CD4-positive, alpha-beta T cell (primary cell): ENCODE results near the gene CLIC4. TPM values are rescaled to one million over a fixed set of nuclear protein-coding genes. Genes with fewer than 3 reads are reported as not detected.
A peak's percentile ranks its signal among the peaks of the same experiment; 100 is the strongest.

Source experiments
- ATAC-seq: fragments of 200-7000 bp; cut with Tn5 transposase; one replicate; pipeline ENCODE4 v1.10.0; 2022; ENCODE audit warnings: mild to moderate bottlenecking; ENCODE audit not compliant: poor library complexity
- CTCF ChIA-PET: fragments of 350-600 bp; sonication (Branson Sonifier 250); formaldehyde crosslinking; loops from one replicate; lab custom pipeline; 2021; ENCODE audit warnings: antibody characterized with exemption, inconsistent platforms; lab: Charles Lee
- POLR2A ChIA-PET: fragments of 350-600 bp; sonication (Branson Sonifier 250); formaldehyde crosslinking; loops from one replicate; lab custom pipeline; 2021; ENCODE audit warnings: antibody characterized with exemption, inconsistent platforms; lab: Charles Lee
- DNase-seq, 14 experiments: peaks; one replicate each; pipeline ENCODE4 v3.0.0-alpha.2; 2013 to 2020; ENCODE audit warnings: mixed read lengths in 2 of 14
- H3K27ac ChIP-seq, 2 donors: one replicate each; pipeline versions ENCODE4 v1.5.1 to v1.7.0; 2013; ENCODE audit warnings: low read length in 2 of 2, low read depth in 1 of 2, mild to moderate bottlenecking in 1 of 2
- H3K27me3 ChIP-seq, 2 experiments: 1 replicate in 1 of 2; 2 replicates in 1 of 2; pipeline versions ENCODE4 v1.6.1 to v1.7.0; 2013; ENCODE audit warnings: low read length in 2 of 2, control low read depth in 1 of 2, mild to moderate bottlenecking in 1 of 2, moderate library complexity in 1 of 2; ENCODE audit not compliant: insufficient read depth in 2 of 2, control insufficient read depth in 1 of 2
- H3K36me3 ChIP-seq: one replicate; pipeline ENCODE4 v1.6.1; 2013; ENCODE audit warnings: low read length, control low read depth; ENCODE audit not compliant: insufficient read depth
- H3K4me1 ChIP-seq: one replicate; pipeline ENCODE4 v1.6.1; 2013; ENCODE audit warnings: low read length, control low read depth; ENCODE audit not compliant: insufficient read depth
- H3K4me3 ChIP-seq: one replicate; pipeline ENCODE4 v1.5.1; 2013; ENCODE audit warnings: mild to moderate bottlenecking, low read length, moderate library complexity
- H3K9me3 ChIP-seq, 2 experiments: 1 replicate in 1 of 2; 2 replicates in 1 of 2; pipeline versions ENCODE4 v1.6.1 to v1.7.0; 2013; ENCODE audit warnings: low read length in 2 of 2, mild to moderate bottlenecking in 2 of 2, control low read depth in 1 of 2, moderate library complexity in 1 of 2; ENCODE audit not compliant: control insufficient read depth in 1 of 2, insufficient read depth in 1 of 2
- H3K27ac Mint-ChIP-seq: one replicate; pipeline ENCODE4 v1.8.0; 2020; ENCODE audit warnings: mixed read lengths
- H3K27me3 Mint-ChIP-seq: one replicate; pipeline ENCODE4 v1.8.0; 2021; ENCODE audit warnings: mixed read lengths
- H3K36me3 Mint-ChIP-seq: one replicate; pipeline ENCODE4 v1.8.0; 2021; ENCODE audit warnings: low read depth, mixed read lengths
- H3K4me1 Mint-ChIP-seq: one replicate; pipeline ENCODE4 v1.8.0; 2021; ENCODE audit warnings: low read depth, mixed read lengths
- H3K4me3 Mint-ChIP-seq: one replicate; pipeline ENCODE4 v1.8.0; 2020; ENCODE audit warnings: mild to moderate bottlenecking, mixed read lengths
- H3K9me3 Mint-ChIP-seq: one replicate; pipeline ENCODE4 v1.8.0; 2020; ENCODE audit warnings: mixed read lengths
- CTCF ChIP-seq: fragments of 200-600 bp; IDR thresholded peaks from one replicate; pipeline ENCODE4 v1.8.0; 2022; ENCODE audit warnings: antibody characterized with exemption, mild to moderate bottlenecking
- intact Hi-C, 2 experiments: fragments of 100-400 bp; cut with DNase I in 1 of 2; cut with micrococcal nuclease in 1 of 2; formaldehyde crosslinking; loops; one replicate each; pipeline versions ENCODE4 v1.15.1 to v1.9.0; 2023 to 2025; cut with DNase I, micrococcal nuclease
- total RNA-seq, 174 experiments: library from RNA in 2 of 174; stranded (reverse) in 2 of 174; gene quantifications; one replicate each; pipeline ENCODE4 v1.2.3 and lab custom pipeline; 2021 to 2026

Gene CLIC4
- total RNA-seq, 2 experiments from 2014 or later: 1.1 to 1.3 TPM

GRCh38 chr1:24739241-24739640 is 6.0 kb upstream of the CLIC4 start:
- Mint-ChIP-seq H3K9me3 (no peaks in the 10 kb centered on the region), H3K36me3 (no peaks in the 10 kb centered on the region), H3K4me3 (no peak overlapping the region), H3K27me3 (peaks cover 4% of the 10 kb centered on the region), H3K27ac (no peak overlapping the region), H3K4me1 (peaks cover 11% of the 10 kb centered on the region)
- no peak overlapping the region for H3K27ac ChIP-seq
- H3K36me3 ChIP-seq: no peaks in the 10 kb centered on the region
- no peak for DNase-seq
- ATAC-seq: no peak
- peaks cover 0 to 3% of the 10 kb centered on the region in 2 experiments for H3K27me3 ChIP-seq
- intact Hi-C loops: no loop called here
- ChIA-PET CTCF (no interaction called here), POLR2A (no interaction called here)
- no peak for TF ChIP-seq CTCF
- H3K4me3 ChIP-seq: no peak overlapping the region
- peaks cover 6% of the 10 kb centered on the region for H3K4me1 ChIP-seq
- no peaks in the 10 kb centered on the region for H3K9me3 ChIP-seq

GRCh38 chr1:24742090-24742938 is 2.9 kb upstream of the CLIC4 start:
- peaks cover 4% of the 10 kb centered on the region for H3K27me3 Mint-ChIP-seq
- Histone ChIP-seq H3K36me3 (no peaks in the 10 kb centered on the region), H3K27ac (no peak overlapping the region), H3K4me1 (peaks cover 15% of the 10 kb centered on the region), H3K9me3 (no peaks in the 10 kb centered on the region), H3K27me3 (peaks cover 0 to 3% of the 10 kb centered on the region in 2 experiments), H3K4me3 (no peak overlapping the region)
- intact Hi-C loops: loop anchor here in 1 of 2 experiments (10.0 kb wide), 2 partner anchors 338 to 788 kb away; partner anchors contain the start of gene PNRC2
- no peak overlapping the region for H3K4me3 Mint-ChIP-seq
- POLR2A ChIA-PET: no interaction called here
- CTCF ChIA-PET: no interaction called here
- ATAC-seq (no peak), DNase-seq (no peak)
- no peaks in the 10 kb centered on the region for H3K9me3 Mint-ChIP-seq
- H3K4me1 Mint-ChIP-seq: peaks cover 18% of the 10 kb centered on the region
- H3K36me3 Mint-ChIP-seq: no peaks in the 10 kb centered on the region
- H3K27ac Mint-ChIP-seq: no peak overlapping the region
- TF ChIP-seq CTCF: no peak

- H3K4me3 ChIP-seq: no peak overlapping the region
These were observed 1.6 kb upstream of the CLIC4 start for GRCh38 chr1:24743404-24744211.

More at GRCh38 chr1:24743404-24744211, 1.6 kb upstream of the CLIC4 start:
- intact Hi-C loops: loop anchor here in 1 of 2 experiments (2.0 to 10.0 kb wide), 4 partner anchors 55 to 789 kb away; partner anchors contain the start of genes PNRC2 and SRRM1
- ATAC-seq: no peak
- Histone ChIP-seq H3K9me3 (no peaks in the 10 kb centered on the region), H3K36me3 (no peaks in the 10 kb centered on the region), H3K4me1 (peaks cover 15% of the 10 kb centered on the region), H3K27me3 (peaks cover 0 to 3% of the 10 kb centered on the region in 2 experiments), H3K27ac (no peak overlapping the region)
- peaks cover 4% of the 10 kb centered on the region for H3K27me3 Mint-ChIP-seq
- no peak for TF ChIP-seq CTCF
- no peak for DNase-seq
- no peaks in the 10 kb centered on the region for H3K36me3 Mint-ChIP-seq
- ChIA-PET CTCF (no interaction called here), POLR2A (interaction anchor here (1.2 kb wide), 1 partner anchor 489 kb away, joined by 5 read pairs; the partner anchor contains the start of gene SYF2)
- no peak overlapping the region for H3K27ac Mint-ChIP-seq
- H3K9me3 Mint-ChIP-seq: no peaks in the 10 kb centered on the region
- H3K4me1 Mint-ChIP-seq: peaks cover 18% of the 10 kb centered on the region
- peak overlapping the region; percentile 80 for H3K4me3 Mint-ChIP-seq
